ENCODE results near the gene NRXN2.

DNA sequence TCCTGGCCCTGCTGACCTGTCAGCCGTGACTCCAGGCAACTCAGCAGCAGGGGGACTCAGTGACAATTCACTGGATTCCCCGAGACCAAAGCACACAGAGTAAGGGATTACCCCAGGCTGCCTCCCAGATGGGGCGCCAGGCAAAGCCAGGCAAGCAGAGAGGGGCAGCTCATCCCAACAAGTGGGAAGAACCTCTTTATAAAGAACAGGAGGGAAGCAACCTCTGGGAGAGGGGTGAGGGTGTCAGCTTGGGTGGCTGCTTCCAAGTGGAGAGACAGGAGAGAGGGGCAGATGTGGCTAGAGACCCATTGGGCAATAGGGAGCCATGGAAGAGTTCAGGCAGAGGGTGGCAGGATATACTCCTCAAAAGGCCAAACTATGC is 130.8 kb downstream of the NRXN2 start:
- TF ChIP-seq CTCF (IDR thresholded peaks at IDR 0.05; ENCODE audit: low read length): no peak
- no peak for TF ChIP-seq EZH2 (IDR thresholded peaks at IDR 0.05; ENCODE audit: borderline replicate concordance, low read length)
